Medulla oblongata (tissue), 1 donor: ENCODE measurements around the gene EPS15.
A peak's percentile ranks its signal among the peaks of the same experiment; 100 is the strongest.
"Not testable (repeated sequence)": the region's sequence is repeated elsewhere in the genome, so short reads cannot be mapped to it uniquely, and the experiment has no call there.

Source experiments
- DNase-seq: peaks from one replicate; pipeline ENCODE4 v3.0.0-alpha.2; 2015; ENCODE audit errors: extremely low spot score

The EPS15 gene

DNA sequence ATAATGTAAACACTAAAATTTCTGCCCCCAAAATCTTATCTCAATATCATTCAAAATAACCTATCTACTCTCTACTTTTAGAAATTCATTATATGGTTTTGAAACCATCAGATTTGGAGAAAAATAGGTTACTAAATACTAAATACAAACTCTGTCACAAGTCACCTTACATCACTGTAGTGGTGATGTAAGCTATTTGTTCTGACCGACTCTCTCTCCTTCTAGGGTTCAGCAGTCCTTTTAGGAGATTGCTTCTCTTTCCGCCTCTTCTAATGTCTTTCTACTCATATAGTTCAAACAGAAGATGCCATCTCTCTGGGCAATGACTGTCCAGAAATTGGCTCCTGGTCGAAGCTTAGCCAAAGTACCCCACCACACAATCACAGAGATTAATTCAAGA, 93.1 kb downstream of the EPS15 start:
- no peak for DNase-seq

DNA sequence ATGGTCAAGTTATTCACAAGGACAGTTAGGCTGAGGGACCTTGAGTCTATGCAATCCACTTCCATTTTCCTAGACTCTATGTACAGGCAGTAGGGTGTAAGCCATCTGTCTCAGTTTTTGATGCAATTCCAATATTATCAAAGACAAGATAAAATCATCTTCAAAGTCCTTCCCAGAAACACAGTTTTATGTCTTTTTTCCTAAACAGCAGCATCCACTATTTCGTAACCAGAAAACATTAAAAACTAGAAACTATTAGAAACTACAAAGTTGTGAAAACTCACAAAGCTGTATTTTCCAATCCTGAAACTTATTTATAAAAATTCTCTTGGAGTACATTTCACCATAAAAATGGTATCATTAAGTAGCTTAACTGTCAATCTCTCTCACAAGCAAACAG, 93.8 kb downstream of the EPS15 start:
- no peak for DNase-seq

DNA sequence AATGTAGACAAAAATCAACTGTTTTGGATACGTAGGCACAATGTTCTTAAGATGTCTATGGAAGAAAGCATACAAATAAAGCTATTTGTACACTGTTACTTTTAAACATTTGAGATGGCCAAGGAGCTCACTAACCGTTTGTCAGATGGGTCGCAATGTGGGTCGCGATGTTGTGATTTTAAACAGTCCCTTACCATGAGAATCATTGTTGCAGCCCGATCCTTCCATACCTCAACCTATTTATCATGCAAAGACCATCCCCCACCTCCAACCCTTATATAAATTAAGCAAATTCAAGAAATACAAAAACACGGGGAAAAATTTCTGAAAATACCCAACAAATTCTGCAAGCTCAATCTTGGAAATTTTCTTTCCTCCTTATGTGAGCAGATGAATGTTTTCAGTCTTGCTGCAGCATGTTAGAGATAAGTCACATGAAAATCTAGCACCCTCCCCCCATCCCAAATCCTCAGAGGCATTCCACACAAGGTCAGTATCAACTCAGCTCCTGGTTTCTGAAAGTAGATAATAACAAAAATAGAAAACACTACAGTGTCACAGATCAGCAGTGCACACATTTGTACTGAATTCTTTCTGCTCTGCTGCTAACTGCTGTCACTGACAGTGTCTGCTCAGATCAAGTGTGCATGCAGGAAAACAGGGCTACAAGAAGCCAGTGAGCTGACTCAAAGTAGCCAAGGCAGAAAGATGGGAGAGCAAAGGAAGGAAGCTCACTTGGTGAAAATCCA, 95.8 kb downstream of the EPS15 start:
- peak; percentile 45 for DNase-seq

DNA sequence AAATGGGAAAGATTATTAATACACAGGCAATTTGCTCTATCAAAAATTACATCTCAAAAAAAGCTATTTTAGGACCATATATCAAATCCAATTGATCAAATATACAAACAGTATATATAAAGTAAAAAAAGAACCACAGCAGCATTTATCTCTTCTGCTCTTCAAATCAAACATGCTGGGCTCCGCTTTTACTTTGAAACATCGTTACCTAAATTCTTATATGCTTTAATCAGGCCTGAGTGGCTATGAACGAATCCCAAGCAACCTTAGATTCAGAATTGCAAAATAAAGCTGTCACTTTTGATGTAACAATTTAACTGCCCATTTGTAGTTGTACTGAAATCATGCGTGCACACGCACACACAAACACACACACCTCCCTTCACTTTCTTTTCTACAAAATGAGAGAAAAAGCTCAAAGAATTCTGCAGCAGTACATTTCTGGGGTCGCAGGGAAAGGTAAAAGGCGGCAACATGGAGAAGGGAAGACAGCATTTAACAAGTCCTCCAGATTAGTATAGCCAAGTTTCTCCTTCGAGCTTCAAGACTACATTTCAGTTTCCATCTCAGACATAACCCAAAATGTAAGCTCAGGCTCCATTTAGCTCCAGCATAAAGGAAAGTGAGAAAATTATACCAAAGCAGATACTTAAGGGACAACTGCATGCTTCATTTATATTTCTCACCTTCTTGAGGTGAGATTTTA, 96.5 kb downstream of the EPS15 start:
- DNase-seq, result peak; percentile 18

DNA sequence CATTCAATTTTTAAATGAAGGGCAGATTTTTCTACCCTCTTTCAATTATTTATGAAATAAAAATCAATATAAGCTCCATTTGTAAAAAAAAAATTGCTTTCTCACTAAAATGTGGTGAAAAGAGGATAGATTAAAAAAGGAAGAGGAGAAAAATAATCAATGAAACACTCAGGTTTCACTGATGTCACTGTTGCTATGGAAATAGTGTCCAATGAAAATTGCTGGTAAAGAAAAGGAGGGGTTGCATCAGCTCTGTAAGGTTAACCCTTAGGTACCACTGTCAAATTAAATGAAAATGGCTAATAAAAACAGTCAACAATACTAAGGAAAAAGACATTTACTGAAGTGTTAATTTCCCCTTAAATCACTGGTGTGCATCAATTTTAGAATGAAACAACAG, 97.1 kb downstream of the EPS15 start:
- DNase-seq, result peak; percentile 80

DNA sequence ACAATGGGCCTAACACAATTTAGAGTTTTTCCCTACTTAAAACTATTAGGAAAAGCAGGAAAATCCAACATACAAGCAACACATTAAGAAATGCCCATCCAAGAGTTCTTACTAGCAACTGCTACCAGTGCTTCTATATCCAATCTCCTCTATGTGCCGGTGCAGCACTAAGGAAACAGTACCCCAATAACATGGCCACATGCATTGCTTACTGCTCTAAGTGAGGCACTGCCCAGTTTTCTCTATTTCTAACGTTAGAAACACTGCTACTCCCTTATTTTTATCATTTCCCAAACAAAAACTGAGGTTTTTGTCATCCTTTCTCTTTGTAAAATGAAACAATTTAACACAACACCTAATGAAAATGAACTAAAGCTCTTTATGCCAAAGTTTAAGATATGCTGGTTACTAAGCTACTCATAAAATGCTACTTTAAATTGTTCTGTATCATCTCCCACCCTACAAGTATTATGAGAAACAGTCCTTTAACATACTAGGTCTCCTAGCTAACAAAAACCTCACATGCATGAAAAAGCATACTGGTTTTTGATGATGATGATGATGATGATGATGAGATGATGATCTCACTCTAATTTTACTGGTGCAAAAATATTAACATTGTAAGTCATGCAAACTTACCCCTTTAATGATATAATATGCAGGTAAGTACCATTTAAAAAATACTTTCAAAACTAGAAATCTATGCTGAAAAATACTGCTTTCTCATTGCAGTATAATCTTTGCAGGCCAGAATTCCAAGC, 98.0 kb downstream of the EPS15 start:
- no peak for DNase-seq

DNA sequence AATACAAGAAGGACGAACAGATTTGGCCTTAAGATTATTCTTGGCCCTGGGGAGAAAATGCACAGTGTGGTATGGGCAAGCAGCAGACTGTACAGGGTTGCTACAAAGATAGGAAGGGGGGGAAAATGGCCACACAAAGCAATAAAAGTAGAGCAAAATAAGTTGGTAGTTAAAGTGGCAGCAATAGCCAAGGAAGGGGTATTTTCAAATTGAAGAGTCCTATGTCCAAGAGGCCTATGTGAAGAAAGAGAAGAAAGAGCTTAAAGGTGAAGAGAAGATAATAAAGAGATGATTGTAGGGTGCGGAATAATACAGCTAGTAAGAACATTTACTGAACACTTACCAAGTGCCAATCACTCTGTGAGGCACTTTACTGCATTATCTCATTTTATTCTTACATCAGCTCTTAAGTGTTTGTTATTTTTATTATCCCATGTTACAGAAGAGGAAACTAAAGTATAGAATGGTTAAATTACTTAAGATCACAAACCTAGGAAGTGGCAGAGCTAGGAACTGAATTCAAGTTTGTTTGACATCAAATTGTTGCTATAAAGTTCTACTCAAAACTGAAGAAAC, 100.6 kb downstream of the EPS15 start:
- DNase-seq, result no peak

DNA sequence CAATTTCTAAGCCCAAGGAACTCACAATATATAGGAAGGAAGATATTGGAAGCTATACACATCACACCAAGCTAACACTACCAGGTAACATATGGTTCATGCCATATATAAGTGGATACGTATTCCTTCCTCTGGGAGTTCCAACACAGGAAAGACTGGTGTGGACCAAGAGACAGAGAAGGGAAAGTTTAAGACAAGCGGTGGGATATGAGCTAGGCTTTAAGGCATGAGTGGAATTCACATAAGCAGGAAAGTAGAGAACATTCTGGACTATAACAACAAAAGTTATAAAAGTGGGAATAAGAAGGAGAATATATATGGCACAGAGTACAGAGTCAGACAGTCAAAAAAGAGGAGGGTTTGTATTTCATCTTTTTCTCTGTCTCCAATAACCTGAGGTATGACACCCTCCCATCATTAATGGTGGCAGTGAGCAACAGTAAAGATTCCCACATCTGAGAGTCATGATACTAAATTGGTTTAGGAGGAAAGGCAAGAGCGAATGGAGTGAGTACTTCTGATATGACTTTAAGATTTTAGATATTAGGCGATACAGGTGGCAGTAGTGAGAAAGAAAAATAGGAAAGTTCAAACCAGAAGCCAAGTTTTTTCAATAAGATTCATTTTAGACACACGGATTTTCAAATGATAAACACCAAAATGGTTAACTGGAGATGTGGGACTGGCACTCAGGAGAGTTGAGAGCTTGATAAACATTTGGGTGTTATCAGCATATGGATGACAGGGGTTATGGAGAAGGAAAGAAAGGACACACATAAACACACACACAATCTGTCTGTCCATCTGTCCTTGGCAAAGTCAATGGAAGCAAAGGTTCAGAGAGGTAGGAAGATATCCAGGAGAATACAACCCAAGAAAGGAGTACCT, 101.3 kb downstream of the EPS15 start:
- no peak for DNase-seq

DNA sequence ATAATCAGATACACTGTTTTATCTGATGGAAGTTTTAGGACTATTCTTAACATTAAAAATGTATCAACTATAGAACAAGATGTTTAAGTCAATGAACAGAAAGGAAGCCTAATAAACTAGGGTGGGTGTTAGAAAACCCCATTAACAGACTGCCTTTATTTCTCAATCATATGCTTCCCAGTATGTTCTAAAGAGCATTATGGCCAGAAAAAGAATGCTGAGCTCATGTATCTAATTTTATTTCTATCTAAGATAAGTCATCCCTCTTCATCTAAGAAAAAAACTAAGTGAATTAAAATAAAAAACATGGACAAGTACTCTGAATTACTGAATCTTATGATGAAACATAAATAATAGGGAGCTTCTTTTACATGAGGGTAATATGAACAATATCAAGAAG, 102.2 kb downstream of the EPS15 start:
- no peak for DNase-seq

DNA sequence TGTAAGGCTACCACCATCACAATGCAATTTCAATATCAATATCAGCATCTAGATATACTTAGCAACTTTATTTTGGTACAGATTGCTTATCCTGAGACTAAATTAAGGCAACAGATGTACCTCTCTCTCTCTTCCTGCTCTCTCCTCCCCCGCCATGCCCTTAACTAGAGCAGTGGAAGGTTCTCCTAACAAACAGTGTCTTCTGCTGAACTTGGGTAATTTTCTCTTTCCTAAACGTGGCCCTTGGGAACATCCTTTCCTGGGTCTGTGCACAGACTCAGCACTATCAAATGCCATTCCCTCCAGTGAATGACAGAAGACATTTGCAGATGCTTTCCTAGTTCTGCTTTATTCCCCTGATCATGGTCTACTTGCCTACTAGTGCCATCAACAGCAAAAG, 103.1 kb downstream of the EPS15 start:
- no peak for DNase-seq

DNA sequence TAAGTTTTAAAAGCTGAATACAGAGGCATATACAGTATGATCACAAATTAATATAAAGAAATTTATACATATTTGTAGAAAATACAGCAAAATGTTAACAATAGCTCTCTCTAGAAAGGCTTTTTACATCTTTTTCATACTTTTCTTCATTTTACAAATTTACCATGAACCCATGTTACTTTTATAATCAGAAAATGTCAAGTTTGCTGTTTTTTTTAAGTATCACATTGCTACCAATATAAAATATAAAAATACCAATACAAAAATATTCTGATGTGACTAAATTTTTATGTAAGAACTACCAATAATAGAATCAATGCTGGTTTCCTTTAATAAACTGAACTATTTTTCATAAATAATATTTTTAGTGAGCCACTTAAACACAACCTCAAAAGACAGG, 104.3 kb downstream of the EPS15 start:
- no peak for DNase-seq

DNA sequence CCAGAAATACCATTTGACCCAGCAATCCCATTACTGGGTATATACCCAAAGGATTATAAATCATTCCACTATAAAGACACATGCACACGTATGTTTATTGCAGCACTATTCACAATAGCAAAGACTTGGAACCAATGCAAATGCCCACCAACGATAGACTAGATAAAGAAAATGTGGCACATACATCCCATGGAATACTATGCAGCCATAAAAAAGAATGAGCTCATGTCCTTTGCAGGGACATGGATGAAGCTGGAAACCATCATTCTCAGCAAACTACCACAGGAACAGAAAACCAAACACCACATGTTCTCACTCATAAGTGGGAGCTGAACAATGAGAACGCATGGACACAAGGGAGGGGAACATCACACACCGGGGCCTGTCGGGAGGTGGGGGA, 107.2 kb downstream of the EPS15 start:
- not testable (repeated sequence) for DNase-seq

DNA sequence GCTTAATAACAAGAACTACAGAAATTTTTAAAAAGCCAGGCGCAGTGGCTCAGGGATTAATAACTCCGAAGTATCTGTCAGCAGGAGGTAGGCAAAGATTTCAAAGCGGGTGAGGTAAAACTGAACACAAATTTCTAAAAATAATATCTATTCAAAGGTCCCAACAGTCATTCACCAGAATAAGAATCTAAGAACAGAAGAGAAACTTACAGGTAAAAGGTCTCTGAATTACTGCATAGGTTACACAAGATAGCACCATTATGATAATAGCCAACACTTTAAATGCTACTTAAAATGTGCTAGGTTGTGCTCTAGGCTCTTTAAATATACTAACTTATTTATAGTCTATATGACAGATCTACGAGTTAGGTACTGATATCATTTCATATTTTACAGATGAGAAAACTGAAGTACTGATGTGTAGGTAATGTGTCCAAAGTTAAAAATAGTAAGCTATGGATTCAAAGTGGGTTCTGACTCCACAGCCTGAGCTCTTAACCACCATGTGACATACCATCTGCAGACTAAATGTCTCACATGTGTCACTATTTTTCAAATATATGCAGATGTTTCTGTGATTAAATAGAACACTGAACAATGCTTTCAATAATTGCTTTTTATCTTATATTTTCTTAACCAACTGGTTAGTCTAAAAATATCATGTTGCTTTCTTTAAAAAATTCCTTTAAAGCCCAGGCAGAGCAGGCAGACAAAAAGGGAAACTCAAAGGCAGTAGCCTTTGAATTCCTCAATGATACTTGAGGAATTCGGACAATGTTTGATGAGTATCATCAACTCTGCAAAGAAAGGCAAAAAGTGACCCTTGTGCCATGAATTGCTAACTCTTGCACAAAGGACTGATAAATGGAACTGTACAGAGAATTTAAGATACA, 108.3 kb downstream of the EPS15 start:
- DNase-seq, result no peak

DNA sequence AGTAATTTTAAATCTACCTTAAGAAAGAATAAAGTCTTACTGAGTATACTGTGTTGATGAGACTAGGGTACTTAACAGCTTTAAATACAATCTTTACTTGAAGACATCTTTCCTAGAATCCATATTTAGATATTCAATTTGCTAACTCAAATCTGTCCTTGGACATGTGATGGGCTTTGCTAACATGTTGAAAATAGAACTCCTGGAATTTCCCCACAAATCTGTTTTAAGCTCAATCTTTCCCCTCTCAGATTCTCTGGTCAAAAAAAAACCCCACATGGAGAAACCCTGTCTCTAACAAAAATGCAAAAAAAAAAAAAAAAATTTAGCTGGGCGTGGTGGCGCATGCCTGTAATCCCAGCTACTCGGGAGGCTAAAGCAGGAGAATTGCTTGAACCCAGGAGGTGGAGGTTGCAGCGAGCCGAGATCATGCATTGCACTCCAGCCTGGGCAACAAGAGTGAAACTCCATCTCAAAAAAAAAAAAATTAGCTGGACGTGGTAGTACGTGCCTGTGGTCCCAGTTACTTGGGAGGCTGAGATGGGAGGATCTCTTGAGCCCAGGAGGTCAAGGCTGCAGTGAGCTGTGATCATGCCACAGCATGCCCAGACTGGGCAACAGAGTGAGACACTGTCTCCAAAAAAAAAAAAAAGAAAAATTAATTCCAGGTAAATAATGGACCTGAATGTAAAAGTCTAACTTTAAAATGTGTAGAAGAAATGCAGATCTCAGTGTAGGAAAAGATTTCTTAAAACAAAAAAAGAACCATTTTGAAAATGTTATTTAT, 109.1 kb downstream of the EPS15 start:
- not testable (repeated sequence) for DNase-seq

DNA sequence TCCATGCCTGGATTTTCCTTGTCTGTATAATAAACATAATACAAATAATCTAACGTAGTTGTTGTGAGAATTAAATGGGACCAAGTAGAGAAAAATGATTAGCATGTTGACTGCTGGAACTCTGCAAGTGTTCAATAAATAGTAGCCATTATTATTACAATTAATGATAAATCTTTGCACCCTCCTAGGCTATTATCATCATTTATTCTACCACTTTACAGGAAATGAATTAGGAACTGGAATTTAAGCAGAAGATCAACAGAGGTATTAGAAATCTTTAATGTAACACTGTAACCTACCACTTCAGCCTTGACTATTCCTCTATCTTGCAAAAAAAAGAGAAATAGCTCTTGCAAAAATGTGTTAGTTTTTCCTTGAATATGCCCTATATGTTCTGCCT, 126.8 kb downstream of the EPS15 start:
- DNase-seq, result no peak

DNA sequence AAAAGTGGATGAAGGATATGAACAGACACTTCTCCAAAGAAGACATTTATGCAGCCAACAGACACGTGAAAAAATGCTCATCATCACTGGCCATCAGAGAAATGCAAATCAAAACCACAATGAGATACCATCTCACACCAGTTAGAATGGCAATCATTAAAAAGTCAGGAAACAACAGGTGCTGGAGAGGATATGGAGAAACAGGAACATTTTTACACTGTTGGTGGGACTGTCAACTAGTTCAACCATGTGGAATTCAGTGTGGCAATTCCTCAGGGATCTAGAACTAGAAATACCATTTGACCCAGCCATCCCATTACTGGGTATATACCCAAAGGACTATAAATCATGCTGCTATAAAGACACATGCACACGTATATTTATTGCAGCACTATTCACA, 128.4 kb downstream of the EPS15 start:
- not testable (repeated sequence) for DNase-seq

DNA sequence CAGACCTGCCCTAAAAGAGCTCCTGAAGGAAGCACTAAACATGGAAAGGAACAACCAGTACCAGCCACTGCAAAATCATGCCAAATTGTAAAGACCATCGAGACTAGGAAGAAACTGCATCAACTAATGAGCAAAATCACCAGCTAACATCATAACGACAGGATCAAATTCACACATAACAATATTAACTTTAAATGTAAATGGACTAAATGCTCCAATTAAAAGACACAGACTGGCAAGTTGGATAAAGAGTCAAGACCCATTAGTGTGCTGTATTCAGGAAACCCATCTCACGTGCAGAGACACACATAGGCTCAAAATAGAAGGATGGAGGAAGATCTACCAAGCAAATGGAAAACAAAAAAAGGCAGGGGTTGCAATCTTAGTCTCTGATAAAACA, 131.8 kb downstream of the EPS15 start:
- DNase-seq, result not testable (repeated sequence)

DNA sequence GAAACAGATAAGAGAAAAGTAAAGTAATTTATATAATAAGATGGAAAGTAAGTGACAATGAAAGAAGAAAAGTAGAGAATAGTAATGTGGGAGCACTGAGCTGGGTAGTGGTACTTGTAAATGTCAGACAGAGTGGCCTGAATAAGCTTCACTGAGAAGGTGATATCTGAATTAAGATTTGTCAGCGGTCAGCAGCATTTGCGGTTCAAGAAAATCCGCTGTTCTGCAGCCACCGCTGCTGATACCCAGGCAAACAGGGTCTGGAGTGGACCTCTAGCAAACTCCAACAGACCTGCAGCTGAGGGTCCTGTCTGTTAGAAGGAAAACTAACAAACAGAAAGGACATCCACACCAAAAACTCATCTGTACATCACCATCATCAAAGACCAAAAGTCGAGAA, 132.8 kb downstream of the EPS15 start:
- not testable (repeated sequence) for DNase-seq

DNA sequence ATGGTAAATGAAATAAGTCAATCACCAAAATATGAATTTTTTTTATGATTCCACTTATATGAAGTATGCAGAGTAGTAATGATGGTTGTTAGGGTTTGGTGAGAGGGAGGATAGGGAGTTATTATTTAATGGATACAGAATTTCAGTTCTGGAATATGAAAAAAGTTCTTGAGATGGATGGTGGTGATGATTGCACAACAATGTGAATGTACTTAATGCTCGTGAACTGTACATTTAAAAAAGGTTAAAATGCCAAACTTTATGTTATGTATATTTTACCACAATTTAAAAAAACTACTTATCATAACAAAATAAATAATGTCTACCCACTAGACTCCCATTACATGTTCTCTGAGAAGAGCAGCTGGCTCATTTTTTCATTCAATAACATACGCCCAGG, 133.3 kb downstream of the EPS15 start:
- DNase-seq, result no peak

DNA sequence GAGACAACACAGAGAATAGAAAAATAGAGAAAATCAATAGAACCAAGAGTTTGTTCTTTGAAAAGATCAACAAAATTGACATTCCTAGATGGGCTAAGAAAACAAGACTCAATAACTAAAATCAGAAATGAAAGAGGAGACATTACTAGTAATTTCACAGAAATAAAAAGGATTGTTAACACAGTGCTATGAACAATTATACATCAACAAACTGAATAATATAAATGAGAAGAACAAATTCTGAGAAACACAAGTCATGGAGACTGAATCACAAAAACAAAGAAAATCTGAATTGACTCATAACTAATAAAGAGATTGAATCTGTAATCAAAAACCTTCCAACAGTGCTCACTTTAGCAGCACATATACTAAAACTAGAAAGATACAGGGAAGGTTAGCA, 137.1 kb downstream of the EPS15 start:
- DNase-seq, result no peak
